Naive thymus-derived CD8-positive, alpha-beta T cell (primary cell): ENCODE measurements around the gene AR. TPM values are rescaled to one million over a fixed set of nuclear protein-coding genes. Genes with fewer than 3 reads are reported as not detected.

Source experiments
- ATAC-seq, 2 donors: fragments of 150-1000 bp; cut with Tn5 transposase in 1 of 2; sonication (Bioruptor Pico), chemical (Tn5 transposase) in 1 of 2; 1 replicate in 1 of 2; 2 replicates in 1 of 2; pipeline ENCODE4 v1.10.0; 2021; ENCODE audit warnings: mild to moderate bottlenecking in 2 of 2, moderate library complexity in 2 of 2
- POLR2A ChIA-PET: fragments of 350-600 bp; sonication (Branson Sonifier 250); formaldehyde crosslinking; loops from one replicate; lab custom pipeline; 2021; ENCODE audit warnings: antibody characterized with exemption; lab: Charles Lee
- DNase-seq, 10 donors: peaks; one replicate each; pipeline versions ENCODE4 v3.0.0 to v3.0.0-alpha.2; 2020 to 2022
- H3K27ac Mint-ChIP-seq, 10 donors: one replicate each; pipeline ENCODE4 v1.8.0; 2020 to 2022; ENCODE audit warnings: mild to moderate bottlenecking in 10 of 10, mixed read lengths in 10 of 10, moderate library complexity in 4 of 10, inconsistent platforms in 1 of 10
- H3K27me3 Mint-ChIP-seq, 5 donors: one replicate each; pipeline ENCODE4 v1.8.0; 2021 to 2022; ENCODE audit warnings: mixed read lengths in 5 of 5
- H3K36me3 Mint-ChIP-seq, 3 donors: one replicate each; pipeline ENCODE4 v1.8.0; 2020 to 2022; ENCODE audit warnings: mixed read lengths in 3 of 3, mild to moderate bottlenecking in 2 of 3, inconsistent platforms in 1 of 3
- H3K4me1 Mint-ChIP-seq, 4 donors: one replicate each; pipeline ENCODE4 v1.8.0; 2021 to 2022; ENCODE audit warnings: mixed read lengths in 4 of 4
- H3K4me3 Mint-ChIP-seq, 10 donors: one replicate each; pipeline ENCODE4 v1.8.0; 2020 to 2022; ENCODE audit warnings: mild to moderate bottlenecking in 10 of 10, mixed read lengths in 10 of 10, moderate library complexity in 6 of 10, inconsistent platforms in 1 of 10
- H3K9me3 Mint-ChIP-seq, 9 donors: one replicate each; pipeline ENCODE4 v1.8.0; 2020 to 2022; ENCODE audit warnings: mixed read lengths in 9 of 9, mild to moderate bottlenecking in 3 of 9, inconsistent platforms in 1 of 9, moderate library complexity in 1 of 9
- polyA plus RNA-seq, 3 donors: library from polyadenylated mRNA; unstranded; fragments of 300-500 nt; fragmentation: Illumina TruSeq; gene quantifications; one replicate each; pipeline ENCODE4 v1.2.3, GENCODE V29; 2021
- total RNA-seq, 8 experiments: library from RNA in 2 of 8; stranded (reverse) in 2 of 8; gene quantifications; one replicate each; pipeline ENCODE4 v1.2.3 and lab custom pipeline; 2021 to 2026

Gene AR
- total and polyA plus RNA-seq, 5 experiments from 2014 or later: not detected

DNA sequence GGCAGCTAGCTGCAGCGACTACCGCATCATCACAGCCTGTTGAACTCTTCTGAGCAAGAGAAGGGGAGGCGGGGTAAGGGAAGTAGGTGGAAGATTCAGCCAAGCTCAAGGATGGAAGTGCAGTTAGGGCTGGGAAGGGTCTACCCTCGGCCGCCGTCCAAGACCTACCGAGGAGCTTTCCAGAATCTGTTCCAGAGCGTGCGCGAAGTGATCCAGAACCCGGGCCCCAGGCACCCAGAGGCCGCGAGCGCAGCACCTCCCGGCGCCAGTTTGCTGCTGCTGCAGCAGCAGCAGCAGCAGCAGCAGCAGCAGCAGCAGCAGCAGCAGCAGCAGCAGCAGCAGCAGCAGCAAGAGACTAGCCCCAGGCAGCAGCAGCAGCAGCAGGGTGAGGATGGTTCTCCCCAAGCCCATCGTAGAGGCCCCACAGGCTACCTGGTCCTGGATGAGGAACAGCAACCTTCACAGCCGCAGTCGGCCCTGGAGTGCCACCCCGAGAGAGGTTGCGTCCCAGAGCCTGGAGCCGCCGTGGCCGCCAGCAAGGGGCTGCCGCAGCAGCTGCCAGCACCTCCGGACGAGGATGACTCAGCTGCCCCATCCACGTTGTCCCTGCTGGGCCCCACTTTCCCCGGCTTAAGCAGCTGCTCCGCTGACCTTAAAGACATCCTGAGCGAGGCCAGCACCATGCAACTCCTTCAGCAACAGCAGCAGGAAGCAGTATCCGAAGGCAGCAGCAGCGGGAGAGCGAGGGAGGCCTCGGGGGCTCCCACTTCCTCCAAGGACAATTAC is 1.4 kb downstream of the AR start:
- Mint-ChIP-seq H3K9me3 (peaks cover 0 to 3% (median 0%) of the 10 kb centered on the region in 9 donors), H3K27me3 (peaks cover 10 to 41% (median 30%) of the 10 kb centered on the region in 5 donors), H3K4me3 (peak overlapping the region in 8 of 10 donors; percentile 20 to 67 (median 55)), H3K27ac (peak overlapping the region in 1 of 10 donors; percentile 24), H3K36me3 (no peaks in the 10 kb centered on the region), H3K4me1 (peaks cover 0 to 12% (median 4%) of the 10 kb centered on the region in 4 donors)
- POLR2A ChIA-PET: no interaction called here
- ATAC-seq (no peak), DNase-seq (no peak)

DNA sequence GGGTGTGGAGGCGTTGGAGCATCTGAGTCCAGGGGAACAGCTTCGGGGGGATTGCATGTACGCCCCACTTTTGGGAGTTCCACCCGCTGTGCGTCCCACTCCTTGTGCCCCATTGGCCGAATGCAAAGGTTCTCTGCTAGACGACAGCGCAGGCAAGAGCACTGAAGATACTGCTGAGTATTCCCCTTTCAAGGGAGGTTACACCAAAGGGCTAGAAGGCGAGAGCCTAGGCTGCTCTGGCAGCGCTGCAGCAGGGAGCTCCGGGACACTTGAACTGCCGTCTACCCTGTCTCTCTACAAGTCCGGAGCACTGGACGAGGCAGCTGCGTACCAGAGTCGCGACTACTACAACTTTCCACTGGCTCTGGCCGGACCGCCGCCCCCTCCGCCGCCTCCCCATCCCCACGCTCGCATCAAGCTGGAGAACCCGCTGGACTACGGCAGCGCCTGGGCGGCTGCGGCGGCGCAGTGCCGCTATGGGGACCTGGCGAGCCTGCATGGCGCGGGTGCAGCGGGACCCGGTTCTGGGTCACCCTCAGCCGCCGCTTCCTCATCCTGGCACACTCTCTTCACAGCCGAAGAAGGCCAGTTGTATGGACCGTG is 2.2 kb downstream of the AR start:
- ATAC-seq: no peak
- POLR2A ChIA-PET: no interaction called here

DNA sequence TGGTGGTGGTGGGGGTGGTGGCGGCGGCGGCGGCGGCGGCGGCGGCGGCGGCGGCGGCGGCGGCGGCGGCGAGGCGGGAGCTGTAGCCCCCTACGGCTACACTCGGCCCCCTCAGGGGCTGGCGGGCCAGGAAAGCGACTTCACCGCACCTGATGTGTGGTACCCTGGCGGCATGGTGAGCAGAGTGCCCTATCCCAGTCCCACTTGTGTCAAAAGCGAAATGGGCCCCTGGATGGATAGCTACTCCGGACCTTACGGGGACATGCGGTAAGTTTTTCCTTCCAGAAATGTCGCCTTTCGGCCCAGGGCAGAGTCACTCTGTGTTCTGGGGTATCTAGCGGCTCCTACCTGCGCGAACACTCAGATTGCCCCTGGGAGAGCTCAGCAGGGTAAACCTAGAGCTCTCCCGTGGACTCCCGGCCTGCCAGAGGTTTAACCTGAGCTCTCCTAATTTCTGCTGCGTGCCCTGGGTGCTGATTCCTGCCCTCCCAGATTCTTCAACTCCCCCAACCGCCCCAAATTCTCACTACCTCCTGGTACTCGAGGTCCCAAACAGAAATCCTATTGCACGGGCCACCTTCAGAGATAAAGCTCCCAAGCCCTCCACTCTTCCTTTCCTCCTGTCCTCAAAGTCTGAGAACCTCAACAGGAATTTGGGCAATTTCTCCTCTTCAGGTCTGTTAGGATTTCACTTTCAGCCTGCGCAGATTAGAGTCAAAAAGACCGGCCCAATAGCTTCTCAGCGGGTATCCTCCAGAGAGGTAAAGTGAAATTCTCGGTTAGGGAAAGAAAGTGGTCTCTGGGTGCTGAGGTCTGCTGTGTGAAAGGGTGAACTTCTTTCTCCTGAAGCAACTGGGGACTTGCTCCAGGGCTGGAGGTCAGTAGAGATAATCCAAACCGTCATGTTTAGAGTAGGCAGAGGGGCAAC is 2.9 kb downstream of the AR start:
- DNase-seq (no peak), ATAC-seq (no peak)
- Mint-ChIP-seq H3K36me3 (no peaks in the 10 kb centered on the region), H3K27me3 (peaks cover 5 to 36% (median 28%) of the 10 kb centered on the region in 5 donors), H3K4me3 (peak overlapping the region in 7 of 10 donors; percentile 2 to 62 (median 36)), H3K27ac (no peak overlapping the region), H3K9me3 (peaks cover 0 to 3% (median 0%) of the 10 kb centered on the region in 9 donors), H3K4me1 (peaks cover 0 to 12% (median 4%) of the 10 kb centered on the region in 4 donors)
- POLR2A ChIA-PET: no interaction called here

More for the DNA sequence above, 2.2 kb downstream of the AR start:
- H3K4me3 Mint-ChIP-seq: peak overlapping the region in 5 of 10 donors; percentile 7 to 56 (median 38)
- H3K27me3 Mint-ChIP-seq: peaks cover 7 to 36% (median 28%) of the 10 kb centered on the region in 5 donors
- no peak overlapping the region for H3K27ac Mint-ChIP-seq
- peaks cover 0 to 12% (median 4%) of the 10 kb centered on the region in 4 donors for H3K4me1 Mint-ChIP-seq
- DNase-seq: no peak
- peaks cover 0 to 3% (median 0%) of the 10 kb centered on the region in 9 donors for H3K9me3 Mint-ChIP-seq
- H3K36me3 Mint-ChIP-seq: no peaks in the 10 kb centered on the region

DNA sequence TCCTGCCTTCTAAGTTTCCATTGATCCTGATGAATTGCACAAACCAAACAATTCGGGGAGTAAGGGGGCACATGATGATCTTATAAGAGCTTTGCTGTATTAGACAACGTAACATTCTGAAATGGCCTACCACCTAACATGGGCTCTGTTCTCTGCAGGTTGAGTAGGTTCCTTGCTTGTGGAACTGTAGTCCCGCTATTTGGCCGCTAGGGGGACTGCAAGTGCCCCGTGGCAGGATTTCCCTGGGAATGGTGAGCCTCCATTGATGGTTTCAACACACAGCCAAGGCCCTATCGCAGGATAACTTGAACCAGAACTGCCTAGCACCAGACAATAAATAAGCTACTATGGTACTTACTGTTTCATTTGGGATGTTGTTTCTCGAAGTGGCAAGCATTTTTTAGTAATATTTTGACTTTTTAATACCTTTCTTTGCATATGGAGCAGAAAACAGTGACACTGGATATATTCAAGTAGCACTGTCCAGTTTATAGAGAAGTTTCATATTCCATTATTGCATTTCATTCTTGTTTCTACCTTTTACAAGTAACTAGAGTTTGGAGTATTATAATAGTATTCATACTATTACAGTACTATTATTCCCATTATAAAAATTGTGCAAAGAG is 11.9 kb downstream of the AR start:
- no peak overlapping the region for H3K27ac Mint-ChIP-seq
- POLR2A ChIA-PET: no interaction called here
- ATAC-seq (no peak), DNase-seq (no peak)
- H3K36me3 Mint-ChIP-seq: no peaks in the 10 kb centered on the region
- H3K27me3 Mint-ChIP-seq: peaks cover 0 to 11% (median 3%) of the 10 kb centered on the region in 5 donors
- no peak overlapping the region for H3K4me3 Mint-ChIP-seq
- no peaks in the 10 kb centered on the region for H3K4me1 Mint-ChIP-seq
- peaks cover 0 to 8% (median 0%) of the 10 kb centered on the region in 9 donors for H3K9me3 Mint-ChIP-seq

DNA sequence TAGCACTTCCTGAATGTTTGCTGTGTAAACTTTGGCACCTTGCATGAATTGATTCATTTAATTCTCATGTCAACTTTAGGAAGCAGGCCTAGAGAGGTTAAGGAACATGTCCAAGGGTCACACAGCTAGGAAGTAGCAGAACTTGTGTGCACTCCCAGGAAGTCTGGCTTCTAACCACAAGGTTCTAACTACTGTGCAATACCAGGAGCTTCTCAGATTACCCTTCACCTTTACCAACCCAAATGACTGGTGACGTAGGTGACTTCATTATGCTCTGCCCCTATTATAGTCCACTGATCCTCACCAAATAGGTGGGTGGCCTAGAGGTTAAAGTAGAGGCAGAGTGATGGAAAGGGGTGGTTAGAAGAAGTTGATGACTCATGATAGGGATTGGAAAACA is 14.4 kb downstream of the AR start:
- H3K36me3 Mint-ChIP-seq: no peaks in the 10 kb centered on the region
- no peak for DNase-seq
- no peak overlapping the region for H3K4me3 Mint-ChIP-seq
- H3K27ac Mint-ChIP-seq: no peak overlapping the region
- POLR2A ChIA-PET: no interaction called here
- ATAC-seq: no peak
- peaks cover 0 to 7% (median 0%) of the 10 kb centered on the region in 5 donors for H3K27me3 Mint-ChIP-seq
- no peaks in the 10 kb centered on the region for H3K4me1 Mint-ChIP-seq
- peaks cover 0 to 2% (median 0%) of the 10 kb centered on the region in 9 donors for H3K9me3 Mint-ChIP-seq

DNA sequence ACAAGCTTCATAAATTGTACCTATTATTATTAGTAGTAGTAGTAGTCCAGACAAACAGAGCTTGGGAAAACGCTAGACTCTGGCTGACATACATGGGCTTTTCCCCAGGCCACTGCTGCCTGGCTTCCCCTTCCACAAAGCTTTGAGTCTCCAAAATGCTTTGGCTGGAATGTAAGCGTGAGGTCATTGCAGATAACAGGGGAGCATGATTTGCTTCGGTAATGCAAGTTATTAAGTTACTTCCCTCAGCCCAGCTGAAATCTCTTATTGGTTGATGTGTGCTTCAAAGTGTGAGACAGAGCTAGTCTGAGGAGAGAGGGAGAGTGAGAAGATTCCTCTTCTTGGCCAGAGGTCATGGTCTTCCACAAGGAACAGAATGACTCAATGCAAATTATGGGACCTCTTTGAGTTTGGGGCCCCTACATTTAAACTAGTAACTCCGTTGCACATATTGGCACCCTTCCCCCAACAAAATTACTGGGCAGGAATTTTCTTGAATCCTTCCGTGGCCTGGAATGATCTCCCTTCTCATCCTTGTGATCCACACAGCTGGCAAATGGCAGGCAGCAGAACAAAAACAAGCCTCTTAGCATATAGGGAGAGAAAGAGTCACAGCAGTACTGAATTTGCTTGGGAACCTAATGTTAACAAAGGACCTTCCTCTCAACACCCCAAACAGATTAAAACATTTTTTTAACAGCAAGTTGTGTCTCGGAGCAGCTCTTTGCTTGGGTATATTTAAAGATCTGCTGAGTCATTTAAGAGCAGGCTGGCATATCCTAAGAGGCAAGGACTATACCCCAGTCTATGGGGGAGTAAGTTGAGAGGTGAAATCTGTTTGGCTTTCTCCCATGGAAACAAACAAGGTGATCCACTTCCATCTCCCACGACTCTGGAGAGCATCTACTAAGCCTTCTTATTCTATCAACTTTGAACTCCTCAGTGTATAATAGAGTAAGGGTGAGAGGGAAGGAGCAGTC is 19.9 kb downstream of the AR start:
- Mint-ChIP-seq H3K4me3 (no peak overlapping the region), H3K9me3 (peaks cover 0 to 2% (median 0%) of the 10 kb centered on the region in 9 donors), H3K36me3 (no peaks in the 10 kb centered on the region), H3K4me1 (no peaks in the 10 kb centered on the region), H3K27ac (no peak overlapping the region), H3K27me3 (no peaks in the 10 kb centered on the region)
- DNase-seq (no peak), ATAC-seq (no peak)
- POLR2A ChIA-PET: no interaction called here

DNA sequence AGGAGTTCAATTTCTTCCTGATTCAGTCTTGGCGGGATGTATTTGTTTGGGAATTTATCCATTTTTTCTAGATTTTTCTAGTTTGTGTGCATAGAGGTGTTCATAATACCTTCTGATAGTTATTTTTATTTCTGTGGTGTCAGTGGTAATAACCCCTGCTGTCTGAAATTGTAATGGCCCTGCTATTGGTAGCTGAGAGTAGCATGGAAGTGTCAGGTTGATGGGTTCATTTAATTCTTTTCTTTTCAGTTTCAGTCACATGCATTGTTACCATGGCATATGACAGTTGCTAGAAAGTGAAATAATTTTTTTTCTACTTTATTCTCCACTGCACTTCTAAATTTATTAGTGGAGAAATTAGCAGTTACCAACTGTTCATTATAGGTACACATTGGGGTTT is 20.7 kb downstream of the AR start:
- Mint-ChIP-seq H3K27ac (no peak overlapping the region), H3K36me3 (no peaks in the 10 kb centered on the region), H3K27me3 (peaks cover 0 to 3% (median 0%) of the 10 kb centered on the region in 5 donors), H3K4me1 (no peaks in the 10 kb centered on the region), H3K9me3 (peaks cover 0 to 2% (median 0%) of the 10 kb centered on the region in 9 donors), H3K4me3 (no peak overlapping the region)
- no peak for DNase-seq
- POLR2A ChIA-PET: no interaction called here
- ATAC-seq: no peak

DNA sequence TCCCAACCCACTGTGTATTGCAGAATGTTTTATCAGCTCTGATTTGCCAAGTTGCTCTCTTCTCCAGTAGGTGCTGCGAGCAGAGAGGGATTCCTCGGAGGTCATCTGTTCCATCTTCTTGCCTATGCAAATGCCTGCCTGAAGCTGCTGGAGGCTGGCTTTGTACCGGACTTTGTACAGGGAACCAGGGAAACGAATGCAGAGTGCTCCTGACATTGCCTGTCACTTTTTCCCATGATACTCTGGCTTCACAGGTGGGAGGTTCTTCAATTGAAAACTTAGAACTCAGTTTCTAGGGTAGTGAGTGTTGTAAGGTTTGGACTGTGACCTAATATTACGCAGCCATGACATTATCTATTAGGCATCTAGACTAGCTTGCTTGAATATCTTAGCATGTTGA is 24.9 kb downstream of the AR start:
- Mint-ChIP-seq H3K36me3 (no peaks in the 10 kb centered on the region), H3K4me1 (no peaks in the 10 kb centered on the region), H3K27ac (no peak overlapping the region), H3K4me3 (no peak overlapping the region), H3K9me3 (peaks cover 0 to 2% (median 0%) of the 10 kb centered on the region in 9 donors), H3K27me3 (peaks cover 0 to 5% (median 0%) of the 10 kb centered on the region in 5 donors)
- POLR2A ChIA-PET: no interaction called here
- DNase-seq: no peak
- ATAC-seq: no peak

DNA sequence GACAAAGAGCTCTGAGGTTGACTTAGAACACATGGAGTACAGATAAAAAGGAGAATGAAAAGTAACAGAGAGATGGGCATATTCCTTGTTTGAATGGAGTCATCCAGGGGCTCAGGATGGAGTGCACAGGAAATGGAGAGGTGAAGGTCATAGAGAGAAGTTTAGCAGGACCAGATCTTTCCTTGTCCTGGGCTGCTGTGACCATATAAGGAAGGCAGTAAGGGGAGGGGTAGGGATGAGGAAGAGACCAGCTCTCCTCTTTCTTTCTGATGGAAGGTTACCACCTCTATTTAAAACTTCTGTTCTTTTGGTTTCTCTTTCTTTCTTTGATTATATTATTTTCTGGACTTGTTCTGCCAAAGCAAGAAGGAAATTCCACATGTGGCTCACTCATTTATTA is 27.0 kb downstream of the AR start:
- Mint-ChIP-seq H3K36me3 (no peaks in the 10 kb centered on the region), H3K27me3 (peaks cover 0 to 5% (median 0%) of the 10 kb centered on the region in 5 donors), H3K27ac (no peak overlapping the region), H3K4me1 (no peaks in the 10 kb centered on the region), H3K9me3 (no peaks in the 10 kb centered on the region), H3K4me3 (no peak overlapping the region)
- DNase-seq (no peak), ATAC-seq (no peak)
- POLR2A ChIA-PET: no interaction called here

DNA sequence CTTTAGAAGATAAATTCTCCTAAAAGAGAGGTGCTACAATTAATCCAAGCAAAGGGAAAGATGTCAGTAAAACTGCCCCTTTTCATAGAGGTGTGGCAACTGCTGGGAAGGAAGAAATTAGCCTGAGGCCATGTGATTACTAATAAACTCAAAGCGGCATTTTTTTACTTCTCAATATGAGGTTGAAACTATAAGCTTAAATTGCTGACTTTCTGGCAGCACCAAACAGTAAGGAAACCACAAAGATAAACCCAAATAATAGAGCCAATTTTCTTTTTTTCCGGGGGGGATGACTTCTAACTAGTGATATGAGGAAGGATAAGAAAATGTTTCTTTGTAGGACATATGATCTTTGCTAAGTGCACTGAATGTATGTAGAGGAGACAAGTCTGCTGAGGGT is 30.9 kb downstream of the AR start:
- H3K4me3 Mint-ChIP-seq: no peak overlapping the region

DNA sequence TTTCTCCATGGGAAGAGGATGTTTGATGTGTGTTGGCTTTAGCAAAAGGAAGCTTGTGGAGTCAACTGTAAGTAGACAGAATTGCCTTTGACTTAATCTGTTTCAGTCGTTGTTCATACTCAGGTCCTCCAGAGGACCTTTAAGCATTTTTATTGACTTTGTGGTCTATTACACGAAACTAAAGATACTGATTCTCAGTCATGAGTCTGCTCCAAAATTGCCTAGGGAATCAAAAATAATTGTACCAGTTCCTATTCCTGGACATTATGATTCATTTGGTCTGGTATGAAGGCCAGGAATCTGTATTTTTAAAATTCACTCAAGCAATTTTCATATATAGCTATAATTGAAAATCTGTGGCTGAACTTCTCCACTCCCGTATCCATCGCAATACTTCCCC is 38.6 kb downstream of the AR start:
- Mint-ChIP-seq H3K9me3 (no peaks in the 10 kb centered on the region), H3K27ac (no peak overlapping the region), H3K4me1 (no peaks in the 10 kb centered on the region), H3K4me3 (no peak overlapping the region), H3K27me3 (no peaks in the 10 kb centered on the region), H3K36me3 (peaks cover 0 to 2% (median 0%) of the 10 kb centered on the region in 3 donors)
- ATAC-seq (no peak), DNase-seq (no peak)
- POLR2A ChIA-PET: no interaction called here

More for the DNA sequence above, 30.9 kb downstream of the AR start:
- Mint-ChIP-seq H3K9me3 (no peaks in the 10 kb centered on the region), H3K27ac (no peak overlapping the region), H3K36me3 (no peaks in the 10 kb centered on the region), H3K4me1 (no peaks in the 10 kb centered on the region), H3K27me3 (peaks cover 0 to 2% (median 0%) of the 10 kb centered on the region in 5 donors)
- no peak for ATAC-seq
- DNase-seq: no peak
- POLR2A ChIA-PET: no interaction called here
